NCI-H2081 (cell line): Measurements from ENCODE around the gene CHRND.
"Not testable (repeated sequence)": the region's sequence is repeated elsewhere in the genome, so short reads cannot be mapped to it uniquely, and the experiment has no call there.

Experiments
- DNase-seq, 2 experiments: peaks; one replicate each; lab custom pipeline; 2025; lab: John Stamatoyannopoulos, UW

CHRND gene

GRCh38 chr2:232527905-232528470 lies 2.0 kb downstream of the CHRND start:
- DNase-seq = no peak

GRCh38 chr2:232528746-232529460 lies 2.9 kb downstream of the CHRND start:
- DNase-seq = no peak

GRCh38 chr2:232529806-232530547 lies 4.0 kb downstream of the CHRND start:
- no peak for DNase-seq

- no peak for DNase-seq
Observed at GRCh38 chr2:232530626-232531260, 4.8 kb downstream of the CHRND start.

- no peak for DNase-seq
Observed at GRCh38 chr2:232532419-232532818, 6.5 kb downstream of the CHRND start.

DNA sequence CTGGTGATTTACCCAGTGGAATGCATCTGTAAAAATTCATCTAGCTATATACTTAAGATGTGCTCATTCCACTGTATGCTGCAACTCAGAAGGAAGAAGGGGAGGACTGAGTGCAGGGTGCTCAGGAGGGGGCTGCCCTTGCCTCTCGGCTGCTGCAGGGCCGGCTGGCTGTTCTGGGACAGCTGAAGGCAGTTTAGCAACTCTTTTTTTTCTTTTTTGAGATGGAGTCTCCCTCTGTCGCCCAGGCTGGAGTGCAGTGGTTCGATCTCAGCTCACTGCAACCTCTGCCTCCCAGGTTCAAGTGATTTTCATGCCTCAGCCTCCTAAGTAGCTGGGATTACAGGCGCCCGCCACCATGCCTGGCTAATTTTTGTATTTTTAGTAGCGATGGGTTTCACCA lies 6.9 kb downstream of the CHRND start:
- not testable (repeated sequence) for DNase-seq

DNA sequence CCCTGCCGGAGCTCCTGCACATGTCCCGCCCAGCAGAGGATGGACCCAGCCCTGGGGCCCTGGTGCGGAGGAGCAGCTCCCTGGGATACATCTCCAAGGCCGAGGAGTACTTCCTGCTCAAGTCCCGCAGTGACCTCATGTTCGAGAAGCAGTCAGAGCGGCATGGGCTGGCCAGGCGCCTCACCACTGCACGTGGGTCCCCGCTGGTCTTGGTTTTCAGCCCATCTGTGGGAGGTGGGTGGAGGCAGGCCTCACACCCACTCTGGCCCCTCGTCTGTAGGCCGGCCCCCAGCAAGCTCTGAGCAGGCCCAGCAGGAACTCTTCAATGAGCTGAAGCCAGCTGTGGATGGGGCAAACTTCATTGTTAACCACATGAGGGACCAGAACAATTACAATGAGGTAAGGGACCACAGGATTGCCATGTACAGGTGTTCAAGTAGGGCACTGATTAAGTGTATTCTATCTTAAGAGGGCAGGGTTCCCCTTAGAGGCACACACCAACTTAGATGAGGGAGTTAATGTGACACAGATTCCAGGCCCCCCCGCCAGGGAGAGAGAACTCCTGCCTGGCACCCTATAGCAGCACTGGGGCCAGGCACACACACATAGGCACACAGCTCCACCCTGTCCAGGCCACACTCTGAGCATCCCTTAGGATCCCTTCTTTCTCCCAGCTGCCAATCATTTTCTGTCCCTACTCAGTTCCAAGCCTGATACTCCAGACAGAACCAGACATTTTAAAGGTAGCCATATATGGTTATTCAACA lies 8.2 kb downstream of the CHRND start:
- DNase-seq = no peak

DNA sequence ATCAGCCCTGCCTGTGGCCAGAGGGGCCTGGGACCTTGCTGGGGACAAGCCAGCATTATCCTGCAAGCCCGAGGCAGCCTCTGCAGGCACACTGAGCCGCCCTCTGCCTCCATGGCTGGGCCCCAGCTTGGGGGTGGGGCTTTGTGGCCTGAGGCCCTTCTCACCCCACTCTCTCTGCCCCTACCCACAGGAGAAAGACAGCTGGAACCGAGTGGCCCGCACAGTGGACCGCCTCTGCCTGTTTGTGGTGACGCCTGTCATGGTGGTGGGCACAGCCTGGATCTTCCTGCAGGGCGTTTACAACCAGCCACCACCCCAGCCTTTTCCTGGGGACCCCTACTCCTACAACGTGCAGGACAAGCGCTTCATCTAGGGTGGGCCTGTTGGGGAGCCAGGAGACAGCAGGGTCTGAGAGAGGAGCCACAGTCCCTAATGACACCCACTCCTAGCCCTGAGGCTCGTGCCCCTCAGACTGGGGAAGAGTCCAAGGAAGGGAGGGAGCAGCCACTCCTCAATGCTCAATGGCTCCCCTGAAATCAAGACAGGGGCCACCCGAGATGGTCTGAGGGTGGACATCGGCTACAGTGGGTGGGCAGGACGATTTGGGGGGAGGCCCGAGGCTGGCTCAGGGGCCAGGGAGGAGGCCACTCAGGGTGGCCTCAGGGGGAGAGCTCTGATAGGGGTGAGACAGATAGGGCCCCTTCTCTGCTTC lies 9.1 kb downstream of the CHRND start:
- no peak for DNase-seq

DNA sequence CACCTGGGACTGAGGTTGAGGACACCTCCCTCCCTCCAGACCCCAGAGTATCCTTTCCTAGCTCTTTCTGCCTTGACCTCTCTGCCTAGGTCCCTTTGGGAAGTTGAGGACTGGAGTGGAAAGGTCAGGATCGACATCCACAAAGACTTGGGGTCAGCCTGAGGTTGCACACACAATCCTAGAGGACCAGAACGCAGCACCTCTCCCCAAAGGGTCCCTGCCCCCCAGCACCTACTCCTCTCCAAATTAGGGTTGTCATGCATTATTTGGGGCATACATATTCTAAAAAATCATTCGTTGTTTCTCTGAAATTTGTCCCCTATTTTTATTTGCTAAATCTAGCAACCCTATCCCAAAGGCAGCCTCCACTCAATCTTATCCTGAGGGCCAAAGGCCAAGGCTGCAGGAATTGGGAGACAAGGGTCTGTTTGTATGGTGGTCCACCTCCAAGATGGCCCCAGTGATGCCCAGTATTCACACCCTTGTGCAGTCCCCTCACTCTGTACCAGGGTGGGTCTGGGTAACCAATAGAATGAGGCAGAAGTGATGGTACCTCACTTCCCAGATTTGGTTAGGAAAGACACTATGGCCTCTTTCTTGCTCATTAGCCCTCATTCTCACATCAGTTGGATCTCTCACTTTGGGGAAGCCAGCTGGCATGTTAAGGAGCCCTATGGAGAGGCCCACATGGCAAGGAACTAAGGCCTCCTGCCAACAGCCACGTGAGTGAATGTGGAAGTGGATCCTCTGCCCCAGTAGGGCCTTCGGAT lies 10.0 kb downstream of the CHRND start:
- DNase-seq = no peak

DNA sequence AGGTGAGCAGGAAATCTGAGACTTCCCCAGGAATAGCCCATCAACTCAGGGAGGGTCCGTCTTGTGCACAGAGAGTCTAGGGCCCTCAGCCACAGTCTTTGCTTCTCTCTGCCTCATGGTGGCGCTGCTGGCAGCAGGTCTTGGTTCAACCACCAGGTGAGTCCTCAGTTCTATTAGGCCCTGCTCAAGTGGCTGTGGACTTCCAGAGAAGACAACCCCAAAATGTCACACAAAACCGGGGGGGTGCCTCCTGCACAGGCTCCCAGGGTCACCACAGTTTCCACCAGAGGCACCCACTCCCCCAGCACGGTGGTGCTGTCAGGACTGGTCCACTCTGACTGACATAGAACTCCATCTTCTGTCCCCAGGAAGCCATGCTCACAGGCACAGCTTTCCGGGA lies 11.1 kb downstream of the CHRND start:
- peak in 1 of 2 experiments; percentile 10 for DNase-seq

GRCh38 chr2:232537499-232537898 lies 11.5 kb downstream of the CHRND start:
- DNase-seq = no peak

GRCh38 chr2:232538671-232539070 lies 12.7 kb downstream of the CHRND start:
- no peak for DNase-seq

- no peak for DNase-seq
Observed at GRCh38 chr2:232539298-232540231, 13.6 kb downstream of the CHRND start, which contains the start of gene CHRNG. CHRNG (plus strand) TSS chr2:232539692; CDS start chr2:232539748, 56 bp downstream.

DNA sequence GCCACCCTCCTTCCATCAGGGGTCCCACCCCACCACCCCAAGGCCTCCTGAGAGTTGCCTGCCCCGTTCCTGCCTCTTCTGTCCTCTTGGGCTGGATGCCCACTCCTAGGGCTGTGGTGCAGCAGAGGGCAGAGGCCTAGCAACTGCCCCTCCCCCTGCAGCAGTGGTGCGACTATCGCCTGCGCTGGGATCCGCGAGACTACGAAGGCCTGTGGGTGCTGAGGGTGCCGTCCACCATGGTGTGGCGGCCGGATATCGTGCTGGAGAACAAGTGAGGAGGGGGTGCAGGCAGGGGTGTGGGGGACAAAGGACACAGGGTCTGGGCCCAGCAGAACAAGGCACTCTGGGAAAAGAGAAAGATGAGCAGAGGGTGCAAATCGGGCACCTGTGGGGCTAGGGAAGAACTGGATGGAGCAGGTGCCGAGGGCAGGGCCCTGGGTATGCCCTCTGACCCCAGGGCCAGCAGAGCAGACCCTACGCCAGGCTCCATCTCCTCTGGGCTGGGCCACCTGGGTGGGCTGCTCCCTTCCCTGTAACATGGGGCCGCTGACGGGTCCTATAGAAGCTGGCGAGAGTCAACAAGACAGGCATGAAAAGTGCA lies 14.6 kb downstream of the CHRND start:
- DNase-seq = no peak

DNA sequence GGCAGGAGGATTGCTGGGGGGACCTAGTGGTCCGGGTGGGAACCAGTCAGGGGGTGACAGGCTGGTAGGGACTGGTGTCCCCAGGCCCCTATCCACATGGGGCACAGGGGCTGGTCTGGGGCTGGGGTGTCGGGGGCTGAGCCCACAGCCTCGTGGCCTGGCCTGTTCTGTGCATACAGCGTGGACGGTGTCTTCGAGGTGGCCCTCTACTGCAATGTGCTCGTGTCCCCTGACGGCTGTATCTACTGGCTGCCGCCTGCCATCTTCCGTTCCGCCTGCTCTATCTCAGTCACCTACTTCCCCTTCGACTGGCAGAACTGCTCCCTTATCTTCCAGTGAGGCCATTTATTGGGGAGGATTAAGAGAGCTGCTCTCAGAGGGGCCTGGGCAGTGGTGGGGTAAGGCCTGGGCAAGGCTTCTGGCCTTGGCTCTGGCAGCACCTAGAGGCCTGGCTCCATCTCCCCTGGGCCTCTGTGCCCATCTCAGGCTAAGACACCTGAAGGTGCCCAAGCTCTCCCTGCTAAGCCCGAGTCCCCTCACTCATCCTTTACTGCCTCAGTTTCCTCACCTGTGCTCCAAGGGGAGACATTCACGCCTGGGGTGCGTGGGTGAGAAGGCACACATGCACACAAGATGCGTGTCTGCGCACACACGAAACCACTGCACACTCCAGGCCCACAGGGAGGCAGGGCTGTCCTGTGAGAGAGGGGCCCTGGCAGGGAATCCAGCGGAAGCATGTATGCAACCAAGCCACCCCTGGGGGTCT lies 15.4 kb downstream of the CHRND start:
- DNase-seq = no peak

DNA sequence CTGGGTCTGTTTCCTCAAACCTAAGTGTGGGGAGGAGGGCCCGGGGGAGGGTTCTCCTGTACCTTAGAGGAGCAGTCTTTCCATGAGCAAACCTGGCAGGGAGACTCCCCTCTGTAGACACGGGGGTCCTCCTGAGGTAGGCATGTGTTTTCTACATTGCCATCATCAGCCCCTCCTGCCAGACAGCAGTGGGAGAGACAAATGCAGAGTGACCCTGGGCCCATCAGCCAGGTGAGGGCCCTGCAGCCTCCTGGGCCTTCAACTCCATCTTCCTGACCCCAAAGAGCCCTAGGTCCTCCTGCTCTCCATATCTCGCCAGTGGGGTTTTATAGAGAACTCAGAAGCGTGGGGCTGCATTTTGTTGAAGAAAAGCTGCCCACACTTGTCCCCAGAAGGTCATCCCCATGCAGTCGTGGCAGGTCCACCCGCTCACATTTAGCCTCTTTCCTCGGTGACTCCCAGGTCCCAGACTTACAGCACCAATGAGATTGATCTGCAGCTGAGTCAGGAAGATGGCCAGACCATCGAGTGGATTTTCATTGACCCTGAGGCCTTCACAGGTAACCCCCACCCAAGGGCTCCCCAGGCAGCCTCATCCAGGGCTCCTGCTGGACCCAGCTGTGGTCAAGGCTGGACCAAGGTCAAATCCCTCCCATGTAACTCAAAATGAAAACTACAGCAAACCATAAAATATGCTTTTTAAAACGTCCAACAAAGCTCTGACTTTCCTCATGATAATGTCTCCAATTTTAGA lies 16.2 kb downstream of the CHRND start:
- no peak for DNase-seq

DNA sequence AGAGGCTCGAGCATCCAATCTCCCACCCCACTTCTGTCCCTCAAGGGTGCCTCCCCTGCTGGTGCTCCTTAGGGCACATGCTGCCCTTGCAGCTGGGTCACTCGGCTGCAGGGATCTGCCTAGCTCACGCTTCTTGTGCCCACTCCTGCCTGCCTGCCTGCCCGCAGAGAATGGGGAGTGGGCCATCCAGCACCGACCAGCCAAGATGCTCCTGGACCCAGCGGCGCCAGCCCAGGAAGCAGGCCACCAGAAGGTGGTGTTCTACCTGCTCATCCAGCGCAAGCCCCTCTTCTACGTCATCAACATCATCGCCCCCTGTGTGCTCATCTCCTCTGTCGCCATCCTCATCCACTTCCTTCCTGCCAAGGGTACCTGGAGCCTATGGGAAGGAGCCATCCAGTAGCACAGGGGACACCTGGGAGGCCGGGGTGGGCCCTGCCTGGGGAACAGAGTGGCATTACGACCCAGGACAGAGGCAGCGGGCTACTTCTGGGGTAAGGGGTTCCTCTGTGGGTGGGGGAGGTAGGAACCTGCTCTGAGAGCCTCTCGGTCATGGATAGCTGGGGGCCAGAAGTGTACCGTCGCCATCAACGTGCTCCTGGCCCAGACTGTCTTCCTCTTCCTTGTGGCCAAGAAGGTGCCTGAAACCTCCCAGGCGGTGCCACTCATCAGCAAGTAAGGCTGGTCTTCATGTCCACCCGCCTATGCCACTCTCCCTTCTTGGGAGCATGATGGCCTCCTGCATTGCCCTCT lies 16.9 kb downstream of the CHRND start:
- no peak for DNase-seq
